Mucosa of stomach (tissue), 1 donor: ENCODE data around the gene EPC1.
"Not testable (repeated sequence)": the region's sequence is repeated elsewhere in the genome, so short reads cannot be mapped to it uniquely, and the experiment has no call there.

Experiments
- H3K27me3 ChIP-seq: one replicate; pipeline ENCODE4 v1.7.0; 2013; ENCODE audit warnings: mild to moderate bottlenecking, low read length; ENCODE audit not compliant: control insufficient read depth, insufficient read depth
- H3K36me3 ChIP-seq: one replicate; pipeline ENCODE4 v1.7.0; 2013; ENCODE audit warnings: low read length; ENCODE audit not compliant: control insufficient read depth, insufficient read depth
- H3K4me1 ChIP-seq: one replicate; pipeline ENCODE4 v1.7.0; 2013; ENCODE audit warnings: mild to moderate bottlenecking, low read length; ENCODE audit not compliant: control insufficient read depth, insufficient read depth
- H3K4me3 ChIP-seq: one replicate; pipeline ENCODE4 v1.7.0; 2013; ENCODE audit warnings: low read length
- H3K9ac ChIP-seq: one replicate; pipeline ENCODE4 v1.7.0; 2013; ENCODE audit warnings: mild to moderate bottlenecking, low read length, moderate library complexity
- H3K9me3 ChIP-seq: one replicate; pipeline ENCODE4 v1.7.0; 2013; ENCODE audit warnings: mild to moderate bottlenecking, low read length, moderate library complexity; ENCODE audit not compliant: control insufficient read depth
- donor health status: Pancreatic carcinoma.

EPC1 gene

DNA sequence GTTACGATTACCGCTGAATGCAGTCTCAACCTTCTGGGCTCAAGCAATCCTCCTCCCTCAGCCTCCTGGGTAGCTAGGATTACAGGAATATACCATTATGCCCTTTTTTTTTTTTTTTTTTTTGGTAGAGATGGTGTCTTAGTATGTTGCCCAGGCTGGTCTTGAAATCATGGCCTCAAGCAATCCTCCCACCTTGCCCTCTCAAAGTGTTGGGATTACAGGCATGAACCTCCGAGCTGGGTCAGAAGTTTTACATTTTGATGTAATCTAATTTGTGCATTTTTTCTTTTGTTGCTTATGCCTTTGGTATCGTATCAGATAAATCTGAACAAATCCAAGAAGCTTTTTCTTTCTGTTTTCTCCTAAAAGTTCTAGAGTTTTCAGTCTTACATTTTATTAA is 87.4 kb downstream of the EPC1 start:
- no peaks in the 10 kb centered on the region for H3K9me3 ChIP-seq
- no peaks in the 10 kb centered on the region for H3K27me3 ChIP-seq
- no peak overlapping the region for H3K4me3 ChIP-seq
- no peak overlapping the region for H3K9ac ChIP-seq
- peaks cover 5% of the 10 kb centered on the region for H3K4me1 ChIP-seq
- no peaks in the 10 kb centered on the region for H3K36me3 ChIP-seq

DNA sequence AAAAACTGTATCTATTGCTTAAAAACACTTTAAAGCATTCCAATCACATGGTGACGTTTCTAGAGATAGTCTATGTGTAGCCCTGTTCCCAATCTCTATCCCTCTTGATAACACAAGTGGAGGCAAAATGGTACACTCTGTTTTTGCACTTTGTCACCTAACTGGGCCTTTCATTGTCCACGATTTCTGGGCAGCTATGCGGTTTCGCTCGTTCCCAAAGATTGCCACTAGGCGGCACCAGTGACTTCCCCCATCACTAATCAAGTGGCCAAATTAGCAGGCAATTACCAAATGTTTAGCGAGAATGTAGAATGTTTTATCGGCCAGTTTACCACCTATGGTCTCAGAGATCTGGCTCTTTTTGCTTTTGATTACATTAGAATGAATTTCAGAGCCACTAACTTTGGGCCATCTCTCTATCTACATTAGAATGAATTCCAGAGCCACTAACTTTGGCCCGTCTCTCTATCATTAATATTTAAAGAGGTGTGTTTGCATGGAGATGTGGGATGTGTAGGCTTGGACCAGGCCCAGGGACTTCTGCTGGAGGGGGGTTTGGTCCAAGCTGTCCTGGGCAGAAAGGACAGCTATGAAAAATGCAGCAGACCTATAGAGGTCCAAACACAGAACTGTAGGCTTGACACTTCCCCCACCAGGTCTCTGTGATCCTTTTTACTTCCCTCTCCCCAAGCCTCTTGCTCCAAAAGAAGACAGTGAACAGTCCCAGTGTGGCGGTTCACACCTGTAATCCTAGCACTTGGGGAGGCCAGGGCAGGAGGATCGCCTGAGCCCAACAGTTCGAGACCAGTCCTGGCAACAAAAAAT is 90.1 kb downstream of the EPC1 start:
- peaks cover 10% of the 10 kb centered on the region for H3K4me1 ChIP-seq
- H3K9me3 ChIP-seq = no peaks in the 10 kb centered on the region
- no peak overlapping the region for H3K4me3 ChIP-seq
- no peak overlapping the region for H3K9ac ChIP-seq
- no peaks in the 10 kb centered on the region for H3K36me3 ChIP-seq
- no peaks in the 10 kb centered on the region for H3K27me3 ChIP-seq

DNA sequence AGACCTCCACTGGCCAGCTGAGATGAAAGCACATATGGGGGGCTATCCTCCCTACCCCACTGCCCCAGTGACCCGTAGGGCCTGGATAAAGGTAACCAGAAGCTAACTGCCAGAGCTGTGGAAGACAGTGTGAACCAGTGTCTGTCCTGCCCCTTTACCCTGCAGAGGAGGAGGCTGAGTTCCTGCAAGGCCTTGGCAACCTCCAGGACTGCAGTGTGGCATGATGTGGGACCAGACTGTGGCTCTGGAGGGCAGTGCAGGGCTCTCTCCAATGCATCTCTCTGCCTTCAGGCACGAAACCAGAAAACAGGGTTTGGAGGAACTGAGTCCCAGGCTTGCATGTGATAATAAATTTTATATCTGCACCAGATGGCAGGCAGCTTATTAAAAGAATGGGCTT is 93.1 kb downstream of the EPC1 start:
- Histone ChIP-seq H3K27me3 (no peaks in the 10 kb centered on the region), H3K36me3 (no peaks in the 10 kb centered on the region), H3K9me3 (no peaks in the 10 kb centered on the region), H3K4me3 (no peak overlapping the region), H3K4me1 (peaks cover 10% of the 10 kb centered on the region), H3K9ac (no peak overlapping the region)

DNA sequence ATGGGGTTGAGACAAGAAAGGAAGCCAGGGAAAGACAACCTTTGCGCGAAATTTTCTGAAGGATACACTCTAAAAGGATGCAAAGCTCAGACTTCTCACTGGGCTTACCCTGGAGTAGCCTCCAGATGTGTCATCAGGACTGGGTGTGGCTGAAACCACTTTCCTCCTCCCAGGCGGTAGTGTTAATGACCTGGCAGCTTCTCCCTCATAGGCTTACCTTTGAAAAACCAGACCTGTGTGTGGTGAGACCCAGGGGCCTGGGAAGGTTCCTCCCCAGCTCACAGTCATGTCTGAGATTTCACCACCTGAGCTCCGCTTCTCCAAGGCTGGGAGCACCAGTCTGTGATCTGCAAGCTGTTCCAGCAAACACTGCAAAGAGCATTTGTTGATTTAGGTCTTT is 93.7 kb downstream of the EPC1 start:
- H3K9ac ChIP-seq = no peak overlapping the region
- H3K36me3 ChIP-seq = no peaks in the 10 kb centered on the region
- no peak overlapping the region for H3K4me3 ChIP-seq
- H3K4me1 ChIP-seq = peaks cover 10% of the 10 kb centered on the region
- H3K9me3 ChIP-seq = no peaks in the 10 kb centered on the region
- H3K27me3 ChIP-seq = no peaks in the 10 kb centered on the region

DNA sequence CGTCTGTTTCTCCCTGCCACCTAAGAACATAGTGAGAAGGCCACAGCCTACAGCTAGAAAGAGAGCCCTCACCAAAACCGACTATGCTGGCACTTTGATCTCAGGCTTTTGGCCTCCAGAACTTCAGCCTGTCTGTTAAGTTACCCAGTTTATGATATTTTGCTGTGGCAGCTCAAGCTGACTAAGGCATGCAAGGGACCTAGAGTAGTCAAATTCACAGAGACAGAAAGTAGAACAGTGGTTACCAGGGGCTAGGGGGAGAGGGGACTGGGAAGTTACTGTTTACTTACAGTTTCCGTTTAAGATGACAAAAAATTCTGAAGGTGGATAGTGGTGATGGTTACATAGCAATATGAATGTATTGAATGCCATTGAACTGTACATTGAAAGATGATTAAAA is 96.5 kb downstream of the EPC1 start:
- H3K4me3 ChIP-seq, H3K36me3 ChIP-seq, H3K9me3 ChIP-seq, H3K27me3 ChIP-seq, H3K9ac ChIP-seq: not testable (repeated sequence)
- peaks cover 10% of the 10 kb centered on the region for H3K4me1 ChIP-seq

DNA sequence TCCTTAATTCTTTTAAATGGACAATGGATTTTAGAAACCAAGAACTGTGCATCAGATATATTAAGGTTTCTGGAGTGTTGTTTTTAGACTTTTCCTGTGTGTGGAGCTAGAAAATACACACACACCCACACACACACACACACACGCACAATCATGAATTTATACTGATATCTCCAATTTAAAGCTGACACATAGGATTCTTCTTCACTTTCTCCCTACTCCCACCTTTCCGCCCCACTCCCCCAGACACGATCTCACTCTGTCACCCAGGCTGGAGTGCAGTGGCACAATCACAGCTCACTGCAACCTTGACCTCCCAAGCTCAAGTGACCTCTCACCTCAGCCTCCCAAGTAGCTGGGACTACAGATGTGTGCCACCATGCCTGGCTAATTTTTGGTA is 100.3 kb downstream of the EPC1 start:
- no peaks in the 10 kb centered on the region for H3K9me3 ChIP-seq
- H3K36me3 ChIP-seq = no peaks in the 10 kb centered on the region
- no peaks in the 10 kb centered on the region for H3K4me1 ChIP-seq
- H3K4me3 ChIP-seq = no peak overlapping the region
- no peaks in the 10 kb centered on the region for H3K27me3 ChIP-seq
- H3K9ac ChIP-seq = no peak overlapping the region

DNA sequence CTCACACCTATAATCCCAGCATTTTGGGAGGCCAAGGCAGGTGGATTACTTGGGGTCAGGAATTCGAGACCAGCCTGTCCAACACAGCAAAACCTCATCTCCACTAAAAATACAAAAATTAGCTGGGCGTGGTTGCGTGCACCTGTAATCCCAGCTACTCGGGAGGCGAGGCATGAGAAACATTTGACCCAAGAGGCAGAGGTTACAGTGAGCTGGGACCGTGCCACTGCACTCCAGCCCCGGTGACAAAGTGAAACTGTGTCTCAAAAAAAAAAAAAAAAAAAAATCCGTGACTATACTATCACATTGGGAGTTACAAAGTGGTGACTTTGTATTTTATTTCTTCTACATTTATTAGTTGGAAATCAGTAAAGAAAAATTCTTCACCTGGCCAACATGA is 101.2 kb downstream of the EPC1 start:
- Histone ChIP-seq H3K4me3 (no peak overlapping the region), H3K4me1 (no peaks in the 10 kb centered on the region)

DNA sequence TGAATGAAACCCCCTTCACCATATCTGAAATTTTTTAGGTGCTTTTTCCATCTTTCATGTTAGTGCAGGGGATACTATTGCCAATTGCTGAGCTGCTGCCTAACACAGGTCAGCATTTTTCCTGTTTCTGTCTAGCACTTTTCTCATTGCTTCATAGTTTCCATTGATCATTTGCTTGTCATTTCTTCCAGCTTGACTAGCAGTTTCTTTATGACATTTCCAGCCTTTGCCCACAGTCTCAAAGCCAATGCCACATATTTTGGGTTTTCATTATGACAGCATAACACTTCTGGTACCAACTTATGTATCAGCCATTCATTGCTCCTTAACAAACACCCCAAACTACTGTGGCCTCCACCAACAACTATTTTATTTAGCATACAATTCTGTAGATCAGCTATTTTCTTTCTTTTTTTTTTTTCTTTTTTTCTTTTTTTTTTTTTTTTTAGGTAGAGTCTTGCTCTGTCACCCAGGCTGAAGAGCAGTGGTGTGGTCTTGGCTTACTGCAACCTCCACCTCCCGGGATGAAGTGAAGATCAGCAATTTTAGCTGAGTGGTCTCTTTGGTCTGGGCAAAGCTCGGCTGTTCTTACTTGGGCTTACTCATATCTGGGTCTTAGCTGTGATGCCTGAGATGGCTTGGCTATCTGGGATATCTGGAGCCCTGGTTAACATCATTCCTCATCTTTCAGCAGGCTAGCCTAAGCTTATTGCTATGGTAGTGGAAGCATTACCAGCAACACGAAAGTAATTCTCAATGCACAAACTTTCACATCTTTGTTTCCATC is 102.3 kb downstream of the EPC1 start:
- H3K9me3 ChIP-seq = no peaks in the 10 kb centered on the region
- no peaks in the 10 kb centered on the region for H3K4me1 ChIP-seq
- H3K27me3 ChIP-seq = no peaks in the 10 kb centered on the region
- no peaks in the 10 kb centered on the region for H3K36me3 ChIP-seq
- no peak overlapping the region for H3K9ac ChIP-seq
- H3K4me3 ChIP-seq = no peak overlapping the region

More for the DNA sequence above, 101.2 kb downstream of the EPC1 start:
- H3K9ac ChIP-seq = no peak overlapping the region
- H3K9me3 ChIP-seq = no peaks in the 10 kb centered on the region
- H3K36me3 ChIP-seq = no peaks in the 10 kb centered on the region
- no peaks in the 10 kb centered on the region for H3K27me3 ChIP-seq

DNA sequence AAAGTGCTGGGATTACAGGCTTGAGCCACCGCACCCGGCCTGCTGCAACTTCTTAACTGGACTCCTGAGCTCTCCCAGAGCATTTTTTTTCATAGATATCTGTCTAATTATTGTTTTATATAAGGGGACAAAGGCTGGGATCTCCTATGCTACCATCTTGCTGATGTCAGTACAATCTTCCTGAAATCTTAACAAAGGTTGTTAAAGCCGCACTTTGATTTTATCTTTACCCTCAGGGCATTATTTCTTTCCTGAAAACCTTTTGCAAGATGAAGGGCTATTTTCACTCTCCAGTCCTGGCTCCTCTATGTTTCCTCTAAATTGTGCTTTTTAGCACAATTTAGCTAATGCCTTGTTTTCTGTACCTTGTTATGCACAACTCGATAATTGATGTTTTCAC is 102.9 kb downstream of the EPC1 start:
- Histone ChIP-seq H3K27me3 (no peaks in the 10 kb centered on the region), H3K4me1 (no peaks in the 10 kb centered on the region), H3K9ac (no peak overlapping the region), H3K9me3 (no peaks in the 10 kb centered on the region), H3K36me3 (no peaks in the 10 kb centered on the region), H3K4me3 (no peak overlapping the region)

DNA sequence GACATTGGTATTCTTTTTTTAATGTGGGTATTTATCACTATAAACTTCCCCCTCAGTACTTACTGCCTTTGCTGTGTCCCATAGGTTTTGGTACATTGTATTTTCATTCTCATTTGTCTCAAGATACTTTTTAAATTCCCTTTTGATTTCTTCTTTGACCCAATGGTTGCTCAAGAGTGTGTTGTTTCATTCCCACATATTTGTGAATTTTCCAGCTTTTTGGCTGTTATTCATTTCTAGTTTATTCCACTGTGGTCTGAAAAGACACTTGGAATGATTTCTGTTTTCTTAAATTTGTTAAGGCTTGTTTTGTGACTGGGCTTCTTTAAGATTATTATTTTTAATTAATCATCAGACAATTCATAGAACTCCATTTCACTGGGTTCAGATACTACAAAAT is 105.0 kb downstream of the EPC1 start:
- Histone ChIP-seq H3K4me1 (no peaks in the 10 kb centered on the region), H3K36me3 (no peaks in the 10 kb centered on the region), H3K9me3 (no peaks in the 10 kb centered on the region), H3K27me3 (no peaks in the 10 kb centered on the region), H3K9ac (no peak overlapping the region), H3K4me3 (no peak overlapping the region)

DNA sequence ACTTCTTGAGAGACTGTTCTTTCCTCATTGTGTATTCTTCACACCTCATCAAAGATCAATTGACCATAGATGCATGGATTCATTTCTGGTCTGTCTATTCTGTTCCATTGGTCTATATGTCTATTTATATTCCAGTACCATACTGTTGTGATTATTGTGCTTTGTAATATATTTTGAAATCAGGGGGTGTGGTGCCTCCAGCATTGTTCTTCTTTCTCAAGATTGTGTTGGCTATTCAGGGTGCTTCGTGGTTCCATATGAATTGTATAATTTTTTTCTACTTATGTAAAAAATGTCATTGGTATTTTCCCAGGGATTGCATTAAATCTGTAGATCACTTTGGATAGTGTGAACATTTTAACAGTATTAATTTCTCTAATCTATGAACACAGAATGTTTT is 106.5 kb downstream of the EPC1 start:
- Histone ChIP-seq H3K9ac (no peak overlapping the region), H3K4me3 (no peak overlapping the region), H3K36me3 (no peaks in the 10 kb centered on the region), H3K27me3 (no peaks in the 10 kb centered on the region), H3K4me1 (no peaks in the 10 kb centered on the region), H3K9me3 (no peaks in the 10 kb centered on the region)

DNA sequence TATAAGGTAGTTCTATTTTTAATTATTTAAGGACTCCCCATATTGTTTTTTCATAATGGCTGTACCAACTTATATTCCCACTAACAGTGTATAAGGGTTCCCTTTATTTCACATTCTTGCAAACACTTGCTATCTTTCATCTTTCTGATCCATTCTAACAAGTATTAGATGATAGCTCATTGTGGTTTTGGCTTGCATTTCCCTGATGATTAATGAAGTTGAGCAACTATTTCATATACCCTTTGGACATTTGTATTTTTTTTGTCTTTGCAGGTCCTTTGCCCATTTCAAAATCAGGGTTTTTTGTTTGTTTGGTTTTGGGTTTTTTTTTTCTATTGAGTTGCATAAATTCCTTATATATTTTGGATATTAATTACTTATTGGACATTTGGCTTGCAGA is 107.2 kb downstream of the EPC1 start:
- Histone ChIP-seq H3K4me1 (no peaks in the 10 kb centered on the region), H3K4me3 (no peak overlapping the region), H3K27me3 (no peaks in the 10 kb centered on the region), H3K9me3 (no peaks in the 10 kb centered on the region), H3K36me3 (no peaks in the 10 kb centered on the region), H3K9ac (no peak overlapping the region)
